Peyer's patch (tissue), 4 donors: ENCODE data around the gene LYVE1. TPM values are rescaled to one million over a fixed set of nuclear protein-coding genes. Genes with fewer than 3 reads are reported as not detected.

ENCODE experiments used
- DNase-seq, 3 donors: peaks; one replicate each; pipeline ENCODE4 v3.0.0-alpha.2; 2017 to 2019
- H3K27ac ChIP-seq, 4 donors: fragments of 200-600 bp; sonication (generic); one replicate each; pipeline ENCODE4 v1.5.1; 2016 to 2019
- H3K27me3 ChIP-seq, 2 donors: fragments of 200-600 bp; sonication (generic); one replicate each; pipeline ENCODE4 v1.5.1; 2019
- H3K36me3 ChIP-seq, 3 donors: fragments of 200-600 bp; sonication (generic); one replicate each; pipeline ENCODE4 v1.5.1; 2016 to 2019
- H3K4me1 ChIP-seq, 4 donors: fragments of 200-600 bp; sonication (generic); one replicate each; pipeline ENCODE4 v1.5.1; 2016 to 2019
- H3K4me3 ChIP-seq, 4 donors: fragments of 200-600 bp; sonication (generic); 1 replicate in 3 of 4; 2 replicates in 1 of 4; pipeline ENCODE4 v1.5.1; 2016 to 2019; ENCODE audit warnings: mild to moderate bottlenecking in 1 of 4
- H3K9me3 ChIP-seq, 4 donors: fragments of 200-600 bp; sonication (generic); one replicate each; pipeline ENCODE4 v1.5.1; 2016 to 2019; ENCODE audit warnings: mild to moderate bottlenecking in 1 of 4
- CTCF ChIP-seq, 6 experiments: fragments of 450-650 bp in 4 of 6; fragments of 200-600 bp in 2 of 6; sonication (generic) in 1 of 6; IDR thresholded peaks; one replicate each; pipeline ENCODE4 v1.5.1; 2017 to 2019; ENCODE audit warnings: antibody characterized with exemption in 6 of 6, mild to moderate bottlenecking in 3 of 6, moderate library complexity in 1 of 6
- POLR2A ChIP-seq, 2 donors: fragments of 450-650 bp; IDR thresholded peaks; one replicate each; pipeline ENCODE4 v1.5.1; 2017; ENCODE audit warnings: antibody characterized with exemption in 2 of 2, mild to moderate bottlenecking in 2 of 2, moderate library complexity in 2 of 2
- total RNA-seq, 4 donors: library from RNA; depleted of rRNA; stranded (reverse); fragments of >200 nt; gene quantifications; one replicate each; pipeline ENCODE4 v1.1.0, GENCODE V29; 2016

Gene LYVE1
- total RNA-seq, 4 donors from 2014 or later, result 4.1 to 50.3 (median 21.4) TPM

DNA sequence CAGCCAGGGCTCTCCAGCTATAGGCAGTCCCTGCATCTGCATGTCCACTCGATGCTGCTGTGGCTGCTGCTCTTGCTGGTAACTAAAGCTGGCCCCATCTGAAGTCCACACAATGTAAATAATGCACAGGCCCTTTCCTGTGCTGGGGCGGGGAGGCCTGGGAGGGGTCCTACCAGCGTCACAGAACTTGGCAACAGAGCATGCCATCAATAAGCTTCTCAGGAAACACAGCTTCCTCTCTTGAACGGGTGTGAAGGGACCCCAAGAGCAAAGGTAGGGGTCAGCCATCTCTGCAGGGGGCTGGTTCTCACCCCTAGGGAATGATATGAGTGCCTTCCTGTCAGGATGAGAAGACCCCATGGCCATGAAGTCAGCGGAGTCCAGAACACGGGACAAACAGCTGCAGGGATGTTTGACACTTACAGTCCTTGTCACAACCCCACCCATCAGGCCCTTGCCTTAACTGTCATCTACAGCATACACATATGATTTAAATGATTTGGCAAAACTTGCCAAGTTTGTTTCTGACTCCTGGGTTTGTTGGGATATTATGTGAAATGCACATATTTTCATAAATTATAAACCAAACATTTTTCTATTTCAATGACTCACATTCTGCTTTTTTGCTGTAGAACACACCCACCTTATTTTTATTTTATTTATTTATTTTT, 39.1 kb upstream of the LYVE1 start:
- Histone ChIP-seq H3K27ac (peak overlapping the region; percentile 54 to 84 (median 68)), H3K9me3 (no peaks in the 10 kb centered on the region), H3K4me1 (peaks cover 0 to 15% (median 7%) of the 10 kb centered on the region in 4 donors), H3K36me3 (no peaks in the 10 kb centered on the region), H3K27me3 (no peaks in the 10 kb centered on the region), H3K4me3 (no peak overlapping the region)
- no peak for TF ChIP-seq POLR2A (IDR thresholded peaks at IDR 0.05)
- no peak for TF ChIP-seq CTCF (IDR thresholded peaks at IDR 0.05)
- DNase-seq, result no peak

DNA sequence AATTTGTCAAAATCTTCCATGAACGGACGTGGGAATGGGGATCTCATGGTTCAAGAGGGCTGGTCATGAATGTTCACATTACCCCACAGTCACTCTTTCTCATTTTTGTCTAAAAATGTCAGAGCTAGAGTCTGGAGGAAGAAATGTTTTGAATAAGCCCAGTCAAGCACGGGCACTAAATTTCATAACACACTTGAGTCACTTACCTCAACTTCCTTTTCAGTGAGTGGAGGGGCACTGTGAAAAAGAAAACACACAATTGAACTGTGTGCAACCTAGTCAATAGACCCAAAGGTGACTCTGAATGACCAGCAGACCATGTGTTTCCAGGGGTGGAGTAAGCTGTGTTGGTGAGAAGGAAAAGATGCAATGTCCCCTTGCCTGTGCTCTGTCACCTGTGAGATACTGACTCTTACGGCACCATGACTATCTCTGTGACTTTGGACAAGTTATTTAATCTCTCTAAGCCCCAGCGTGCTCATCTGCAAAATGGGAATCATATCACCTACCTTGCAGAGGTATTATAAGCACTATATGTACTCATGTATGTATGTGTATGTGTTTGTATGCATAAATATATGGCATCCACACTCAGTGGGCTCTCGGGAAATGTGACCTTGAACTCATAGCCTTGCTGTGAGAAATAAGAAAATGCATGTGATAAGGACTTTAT, 38.2 kb upstream of the LYVE1 start:
- H3K36me3 ChIP-seq, result no peaks in the 10 kb centered on the region

DNA sequence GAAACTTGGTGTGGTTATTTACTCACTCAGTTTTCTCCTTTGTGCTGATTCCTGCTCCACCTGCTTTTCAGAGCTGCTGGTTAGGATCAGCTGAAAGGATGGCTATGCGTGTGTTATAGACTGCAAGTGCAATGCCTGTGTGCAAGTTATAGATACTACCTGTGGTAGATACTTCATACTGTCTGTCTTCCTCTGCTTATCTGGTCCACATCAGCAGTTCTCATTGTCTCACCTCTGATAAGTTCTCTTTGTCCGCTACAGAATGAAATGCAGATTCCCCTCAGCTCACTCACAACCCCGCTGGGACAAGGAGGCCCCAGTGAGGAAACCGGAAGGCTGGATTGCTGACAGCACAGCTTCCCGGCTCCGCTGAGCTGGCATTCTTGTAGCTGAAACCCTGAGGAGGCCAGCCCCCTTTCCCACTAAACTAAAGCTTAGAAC, 37.5 kb upstream of the LYVE1 start:
- Histone ChIP-seq H3K4me3 (no peak overlapping the region), H3K27ac (peak overlapping the region; percentile 54 to 84 (median 68)), H3K4me1 (peaks cover 0 to 15% (median 7%) of the 10 kb centered on the region in 4 donors), H3K36me3 (no peaks in the 10 kb centered on the region), H3K27me3 (no peaks in the 10 kb centered on the region), H3K9me3 (no peaks in the 10 kb centered on the region)
- TF ChIP-seq POLR2A (IDR thresholded peaks at IDR 0.05) (no peak), CTCF (IDR thresholded peaks at IDR 0.05) (no peak)
- peak in 2 of 3 donors; percentile 59 to 70 for DNase-seq

More for the DNA sequence above, 38.2 kb upstream of the LYVE1 start:
- DNase-seq, result no peak
- H3K4me1 ChIP-seq, result peaks cover 0 to 15% (median 7%) of the 10 kb centered on the region in 4 donors
- TF ChIP-seq CTCF (IDR thresholded peaks at IDR 0.05) (no peak), POLR2A (IDR thresholded peaks at IDR 0.05) (no peak)
- H3K9me3 ChIP-seq, result no peaks in the 10 kb centered on the region
- H3K27ac ChIP-seq, result peak overlapping the region; percentile 54 to 84 (median 68)
- no peaks in the 10 kb centered on the region for H3K27me3 ChIP-seq
- no peak overlapping the region for H3K4me3 ChIP-seq

DNA sequence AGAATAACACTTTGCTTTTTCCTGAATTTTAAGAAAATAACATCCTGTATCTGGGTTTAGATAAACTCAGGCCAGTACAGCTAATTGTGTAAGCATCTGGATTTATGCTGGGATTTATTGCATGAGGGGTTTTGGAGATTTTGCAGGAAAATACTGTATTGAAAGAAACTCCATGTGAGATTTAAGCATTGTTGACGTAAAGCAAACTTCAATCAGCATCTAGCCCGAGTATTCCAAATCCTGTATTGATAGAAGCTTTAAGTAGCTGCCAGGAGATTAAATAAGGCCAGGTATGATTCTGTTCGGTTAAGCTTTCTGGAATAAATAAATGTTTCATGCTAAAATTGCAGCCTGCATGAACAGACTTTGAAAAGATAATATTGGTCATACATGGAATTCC, 36.3 kb upstream of the LYVE1 start:
- Histone ChIP-seq H3K27ac (peak overlapping the region in 2 of 4 donors; percentile 55 to 84), H3K4me3 (no peak overlapping the region), H3K9me3 (no peaks in the 10 kb centered on the region), H3K27me3 (no peaks in the 10 kb centered on the region), H3K36me3 (no peaks in the 10 kb centered on the region), H3K4me1 (peaks cover 0 to 15% (median 7%) of the 10 kb centered on the region in 4 donors)
- no peak for TF ChIP-seq POLR2A (IDR thresholded peaks at IDR 0.05)
- TF ChIP-seq CTCF (IDR thresholded peaks at IDR 0.05), result no peak
- DNase-seq, result no peak

GRCh38 chr11:10604340-10604748, 35.9 kb upstream of the LYVE1 start:
- Histone ChIP-seq H3K9me3 (no peaks in the 10 kb centered on the region), H3K27me3 (no peaks in the 10 kb centered on the region), H3K4me1 (peaks cover 0 to 15% (median 7%) of the 10 kb centered on the region in 4 donors), H3K36me3 (no peaks in the 10 kb centered on the region), H3K4me3 (no peak overlapping the region), H3K27ac (peak overlapping the region; percentile 34 to 84 (median 61))
- no peak for DNase-seq
- TF ChIP-seq CTCF (IDR thresholded peaks at IDR 0.05), result no peak
- no peak for TF ChIP-seq POLR2A (IDR thresholded peaks at IDR 0.05)
